HepG2 (cell line): ENCODE data around the gene GJD3. TPM values are rescaled to one million over a fixed set of nuclear protein-coding genes. Genes with fewer than 3 reads are reported as not detected.

Source experiments
- AGO2 ChIP-seq: fragments of 200-400 bp; formaldehyde crosslinking; optimal IDR thresholded peaks from 2 replicates; pipeline ENCODE3; 2017; ENCODE audit warnings: mild to moderate bottlenecking, low read depth, low read length, moderate library complexity
- CCDC6 ChIP-seq: sonication (generic); formaldehyde crosslinking; IDR thresholded peaks from 2 replicates; pipeline ENCODE4 v1.8.1; 2022; ENCODE audit warnings: mild to moderate bottlenecking, missing genetic modification reagents, moderate library complexity
- ETV6 ChIP-seq: sonication (generic); formaldehyde crosslinking; conservative IDR thresholded peaks from 2 replicates; pipeline ENCODE4 v1.4.0; 2020; ENCODE audit warnings: missing genetic modification reagents
- HNF4G ChIP-seq, 2 experiments: sonication (generic) in 1 of 2; formaldehyde crosslinking in 1 of 2; IDR thresholded peaks; 2 replicates each; pipeline versions ENCODE4 v1.4.0 to v1.6.1; 2011 to 2020; ENCODE audit warnings: borderline replicate concordance in 2 of 2, low read depth in 2 of 2, mild to moderate bottlenecking in 2 of 2, low read length in 1 of 2, missing genetic modification reagents in 1 of 2, moderate library complexity in 1 of 2
- MAZ ChIP-seq, 2 experiments: sonication (generic) in 1 of 2; formaldehyde crosslinking in 1 of 2; IDR thresholded peaks; 2 replicates each; pipeline versions ENCODE4 v1.5.0 to v1.6.1; 2012 to 2020; ENCODE audit warnings: low read depth in 2 of 2, mild to moderate bottlenecking in 2 of 2, borderline replicate concordance in 1 of 2, improper control_type of control experiment in 1 of 2, low read length in 1 of 2, missing genetic modification reagents in 1 of 2, moderate library complexity in 1 of 2
- MYPOP ChIP-seq: sonication (generic); formaldehyde crosslinking; IDR thresholded peaks from 2 replicates; pipeline ENCODE4 v1.8.1; 2023; ENCODE audit warnings: mild to moderate bottlenecking, moderate library complexity, missing genetic modification reagents
- NR2F1 ChIP-seq, 2 experiments: fragments of 450-650 bp in 1 of 2; formaldehyde crosslinking in 1 of 2; IDR thresholded peaks; 2 replicates each; pipeline versions ENCODE4 v1.5.0 to v1.6.1; 2016 to 2020; ENCODE audit warnings: mild to moderate bottlenecking in 1 of 2, missing compliant biosample characterization in 1 of 2, missing genetic modification reagents in 1 of 2, moderate library complexity in 1 of 2
- SPEN ChIP-seq: sonication (generic); formaldehyde crosslinking; IDR thresholded peaks from 2 replicates; pipeline ENCODE4 v1.5.1; 2020; ENCODE audit warnings: low read depth, mild to moderate bottlenecking, missing genetic modification reagents
- ZBTB33 ChIP-seq: sonication (generic); formaldehyde crosslinking; IDR thresholded peaks from 2 replicates; pipeline ENCODE4 v1.4.0; 2020; ENCODE audit warnings: missing genetic modification reagents
- ZBTB39 ChIP-seq: sonication (generic); formaldehyde crosslinking; IDR thresholded peaks from 2 replicates; pipeline ENCODE4 v1.5.0; 2020; ENCODE audit warnings: missing genetic modification reagents
- ZBTB46 ChIP-seq: sonication (generic); formaldehyde crosslinking; IDR thresholded peaks from 2 replicates; pipeline ENCODE4 v1.4.0; 2020; ENCODE audit warnings: mild to moderate bottlenecking, missing genetic modification reagents, borderline replicate concordance
- ZNF274 ChIP-seq: sonication (generic); formaldehyde crosslinking; IDR thresholded peaks from 2 replicates; pipeline ENCODE4 v1.5.1; 2020; ENCODE audit warnings: mild to moderate bottlenecking, missing genetic modification reagents
- ZNF44 ChIP-seq: sonication (generic); formaldehyde crosslinking; IDR thresholded peaks from 2 replicates; pipeline ENCODE4 v1.5.1; 2020; ENCODE audit warnings: mild to moderate bottlenecking, missing genetic modification reagents
- ZNF574 ChIP-seq: sonication (generic); formaldehyde crosslinking; IDR thresholded peaks from 2 replicates; pipeline ENCODE4 v1.4.0; 2020; ENCODE audit warnings: missing genetic modification reagents
- polyA plus RNA-seq, 8 experiments: library from polyadenylated mRNA; depleted of rRNA in 3 of 8; stranded (reverse) in 7 of 8; unstranded in 1 of 8; fragments of >200 nt; fragmentation: Illumina TruSeq in 4 of 8; extraction: Trizol in 4 of 8; gene quantifications; 2 replicates each; pipeline versions ENCODE4 v1.2.1 to v1.2.3, GENCODE V29; 2011 to 2016; ENCODE audit warnings: low read depth in 4 of 8, missing spikeins in 1 of 8, mixed read lengths in 1 of 8; ENCODE audit not compliant: insufficient read depth in 1 of 8
- total RNA-seq, 5 experiments: library from RNA; depleted of rRNA; stranded (reverse); fragments of >200 nt; fragmentation: Illumina TruSeq; extraction: Trizol; gene quantifications; 2 replicates each; pipeline ENCODE4 v1.2.3, GENCODE V29; 2016; ENCODE audit warnings: low read depth in 1 of 5
- TF ChIP-seq, protein P1 (sequence below): IDR thresholded peaks from 2 replicates; pipeline ENCODE4 v1.6.1; 2018; ENCODE audit warnings: missing genetic modification reagents

GJD3 gene
- total and polyA plus RNA-seq, 2 of the 13 experiments (the other 11 are each of a cell fraction or from before 2014, with no cell fraction given), result not detected

- peak; percentile 83 for TF ChIP-seq ZNF574 (CRISPR knock-in tag)
- TF ChIP-seq NR2F1 (CRISPR knock-in tag; IDR thresholded peaks at IDR 0.05), result peak in 1 of 2 experiments; percentile 67; a peak in 1 of 4 replicates
- TF ChIP-seq MAZ (IDR thresholded peaks at IDR 0.05; ENCODE audit: borderline replicate concordance, low read depth, low read length), result peak; percentile 72; the same call in 1 of the 2 replicates
- TF ChIP-seq MAZ (CRISPR knock-in tag; IDR thresholded peaks at IDR 0.05; ENCODE audit: low read depth), result peak; percentile 87
- TF ChIP-seq ZNF274 (CRISPR knock-in tag), result no peak; the same call in none of the 2 replicates
- TF ChIP-seq, protein P1, sequence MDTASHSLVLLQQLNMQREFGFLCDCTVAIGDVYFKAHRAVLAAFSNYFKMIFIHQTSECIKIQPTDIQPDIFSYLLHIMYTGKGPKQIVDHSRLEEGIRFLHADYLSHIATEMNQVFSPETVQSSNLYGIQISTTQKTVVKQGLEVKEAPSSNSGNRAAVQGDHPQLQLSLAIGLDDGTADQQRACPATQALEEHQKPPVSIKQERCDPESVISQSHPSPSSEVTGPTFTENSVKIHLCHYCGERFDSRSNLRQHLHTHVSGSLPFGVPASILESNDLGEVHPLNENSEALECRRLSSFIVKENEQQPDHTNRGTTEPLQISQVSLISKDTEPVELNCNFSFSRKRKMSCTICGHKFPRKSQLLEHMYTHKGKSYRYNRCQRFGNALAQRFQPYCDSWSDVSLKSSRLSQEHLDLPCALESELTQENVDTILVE (CRISPR knock-in tag), result peak; percentile 95
- no peak for TF ChIP-seq ZBTB46 (CRISPR knock-in tag)
- no peak for TF ChIP-seq ZBTB39 (CRISPR knock-in tag)
- TF ChIP-seq AGO2, result no peak
- TF ChIP-seq ETV6 (CRISPR knock-in tag), result 0 out of 2 replicates have a peak, but pooled peaks have one; percentile 43
- TF ChIP-seq HNF4G (IDR thresholded peaks at IDR 0.05; ENCODE audit: borderline replicate concordance, low read depth, low read length), result peak; percentile 66; the same call in 1 of the 2 replicates
- TF ChIP-seq HNF4G (CRISPR knock-in tag; IDR thresholded peaks at IDR 0.05; ENCODE audit: borderline replicate concordance, low read depth), result peak; percentile 90
- peak; percentile 70; the same call in 1 of the 2 replicates for TF ChIP-seq SPEN (CRISPR knock-in tag)
- TF ChIP-seq CCDC6 (CRISPR knock-in tag), result peak; percentile 72; the same call in 1 of the 2 replicates
- 0 out of 2 replicates have a peak, but pooled peaks have one; percentile 51 for TF ChIP-seq MYPOP
- peak; percentile 86 for TF ChIP-seq ZBTB33
- no peak for TF ChIP-seq ZNF44
These were observed 11.7 kb downstream of the GJD3 start (continued) for GRCh38 chr17:40352779-40353394.
